Measurements from ENCODE around the gene CEP85L.

GRCh38 chr6:118577972-118578371, 73.4 kb downstream of the CEP85L start:
- no peak for TF ChIP-seq CTCF (IDR thresholded peaks at IDR 0.05)
- TF ChIP-seq POLR2AphosphoS5 (IDR thresholded peaks at IDR 0.05; ENCODE audit: low read depth, low read length): no peak
- no peak for TF ChIP-seq FOXM1 (IDR thresholded peaks at IDR 0.05; ENCODE audit: low read depth)
- no peak for TF ChIP-seq SIN3A (IDR thresholded peaks at IDR 0.05; ENCODE audit: borderline replicate concordance, low read depth, low read length)
- no peak for TF ChIP-seq REST (IDR thresholded peaks at IDR 0.05; ENCODE audit: low read depth, low read length)
- no peak for TF ChIP-seq NFIC (IDR thresholded peaks at IDR 0.05; ENCODE audit: borderline replicate concordance)
- no peak for TF ChIP-seq GATA2 (CRISPR knock-in tag; IDR thresholded peaks at IDR 0.05)
- TF ChIP-seq RAD21 (IDR thresholded peaks at IDR 0.05; ENCODE audit: low read length): no peak
- TF ChIP-seq MAX (IDR thresholded peaks at IDR 0.05; ENCODE audit: low read depth): no peak
- no peak for TF ChIP-seq EZH2phosphoT487 (IDR thresholded peaks at IDR 0.05; ENCODE audit: borderline replicate concordance, low read depth)
- no peak for TF ChIP-seq EP300 (IDR thresholded peaks at IDR 0.05; ENCODE audit: borderline replicate concordance in 1 of 2, low read depth in 1 of 2, low read length in 1 of 2)
- TF ChIP-seq MXI1 (IDR thresholded peaks at IDR 0.05; ENCODE audit: low read depth, low read length): no peak

Data from SK-N-SH (cell line).